Vagina (tissue), 2 donors: ENCODE measurements around the gene DMD. TPM values are rescaled to one million over a fixed set of nuclear protein-coding genes. Genes with fewer than 3 reads are reported as not detected.

Source experiments
- DNase-seq, 2 donors: peaks; one replicate each; pipeline ENCODE4 v3.0.0-alpha.2; 2017; ENCODE audit errors: extremely low spot score in 2 of 2
- H3K27ac ChIP-seq: fragments of 200-600 bp; sonication (generic); one replicate; pipeline ENCODE4 v1.5.1; 2019
- H3K27me3 ChIP-seq: fragments of 200-600 bp; sonication (generic); one replicate; pipeline ENCODE4 v1.5.1; 2019
- H3K36me3 ChIP-seq, 2 donors: fragments of 200-600 bp; sonication (generic); one replicate each; pipeline ENCODE4 v1.5.1; 2017 to 2019
- H3K4me1 ChIP-seq: fragments of 200-600 bp; sonication (generic); one replicate; pipeline ENCODE4 v1.5.1; 2019
- H3K4me3 ChIP-seq, 2 donors: fragments of 200-600 bp; sonication (generic); 1 replicate in 1 of 2; 2 replicates in 1 of 2; pipeline ENCODE4 v1.5.1; 2016 to 2019
- H3K9me3 ChIP-seq: fragments of 200-600 bp; sonication (generic); one replicate; pipeline ENCODE4 v1.5.1; 2019
- POLR2A ChIP-seq, 2 donors: fragments of 450-650 bp; IDR thresholded peaks; one replicate each; pipeline ENCODE4 v1.6.1; 2017; ENCODE audit warnings: antibody characterized with exemption in 2 of 2, mild to moderate bottlenecking in 2 of 2, moderate library complexity in 2 of 2
- POLR2AphosphoS5 ChIP-seq, 2 donors: sonication (generic); formaldehyde crosslinking; IDR thresholded peaks; one replicate each; pipeline ENCODE4 v1.9.0; 2017; ENCODE audit warnings: antibody characterized with exemption in 2 of 2, mild to moderate bottlenecking in 2 of 2, low read depth in 1 of 2; ENCODE audit not compliant: insufficient read depth in 1 of 2
- intact Hi-C: fragments of 100-400 bp; cut with DNase I; formaldehyde crosslinking; loops from one replicate; pipeline ENCODE4 v1.15.1; 2023
- total RNA-seq: library from RNA; depleted of rRNA; stranded (reverse); fragments of >200 nt; gene quantifications from one replicate; pipeline ENCODE4 v1.2.3, GENCODE V29; 2016
- TF ChIP-seq, protein P1 (sequence below), 3 experiments: fragments of 450-650 bp in 2 of 3; fragments of 200-600 bp in 1 of 3; sonication (generic) in 1 of 3; IDR thresholded peaks; one replicate each; pipeline ENCODE4 v1.5.1; 2017 to 2019; ENCODE audit warnings: antibody characterized with exemption in 3 of 3, mild to moderate bottlenecking in 2 of 3, moderate library complexity in 2 of 3

The DMD gene
- total RNA-seq, 1 donor from 2014 or later = 25.8 TPM

- Histone ChIP-seq H3K4me1 (no peaks in the 10 kb centered on the region), H3K27ac (no peak overlapping the region), H3K36me3 (no peaks in the 10 kb centered on the region), H3K9me3 (no peaks in the 10 kb centered on the region), H3K4me3 (no peak overlapping the region), H3K27me3 (no peaks in the 10 kb centered on the region)
- TF ChIP-seq POLR2A (IDR thresholded peaks at IDR 0.05) (no peak), POLR2AphosphoS5 (IDR thresholded peaks at IDR 0.05; ENCODE audit: insufficient read depth in 1 of 2, low read depth in 1 of 2) (no peak)
- TF ChIP-seq, protein P1, sequence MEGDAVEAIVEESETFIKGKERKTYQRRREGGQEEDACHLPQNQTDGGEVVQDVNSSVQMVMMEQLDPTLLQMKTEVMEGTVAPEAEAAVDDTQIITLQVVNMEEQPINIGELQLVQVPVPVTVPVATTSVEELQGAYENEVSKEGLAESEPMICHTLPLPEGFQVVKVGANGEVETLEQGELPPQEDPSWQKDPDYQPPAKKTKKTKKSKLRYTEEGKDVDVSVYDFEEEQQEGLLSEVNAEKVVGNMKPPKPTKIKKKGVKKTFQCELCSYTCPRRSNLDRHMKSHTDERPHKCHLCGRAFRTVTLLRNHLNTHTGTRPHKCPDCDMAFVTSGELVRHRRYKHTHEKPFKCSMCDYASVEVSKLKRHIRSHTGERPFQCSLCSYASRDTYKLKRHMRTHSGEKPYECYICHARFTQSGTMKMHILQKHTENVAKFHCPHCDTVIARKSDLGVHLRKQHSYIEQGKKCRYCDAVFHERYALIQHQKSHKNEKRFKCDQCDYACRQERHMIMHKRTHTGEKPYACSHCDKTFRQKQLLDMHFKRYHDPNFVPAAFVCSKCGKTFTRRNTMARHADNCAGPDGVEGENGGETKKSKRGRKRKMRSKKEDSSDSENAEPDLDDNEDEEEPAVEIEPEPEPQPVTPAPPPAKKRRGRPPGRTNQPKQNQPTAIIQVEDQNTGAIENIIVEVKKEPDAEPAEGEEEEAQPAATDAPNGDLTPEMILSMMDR (IDR thresholded peaks at IDR 0.05) = no peak
- intact Hi-C loops = no loop called here
- no peak for DNase-seq
Observed at GRCh38 chrX:31580726-31581125, 1630.6 kb downstream of the DMD start.

- no peaks in the 10 kb centered on the region for H3K36me3 ChIP-seq
- no peaks in the 10 kb centered on the region for H3K9me3 ChIP-seq
- H3K4me3 ChIP-seq = no peak overlapping the region
- H3K27ac ChIP-seq = no peak overlapping the region
- no peaks in the 10 kb centered on the region for H3K4me1 ChIP-seq
- no peaks in the 10 kb centered on the region for H3K27me3 ChIP-seq
- TF ChIP-seq, protein P1 (IDR thresholded peaks at IDR 0.05) = no peak
- TF ChIP-seq POLR2AphosphoS5 (IDR thresholded peaks at IDR 0.05; ENCODE audit: insufficient read depth in 1 of 2, low read depth in 1 of 2) (no peak), POLR2A (IDR thresholded peaks at IDR 0.05) (no peak)
- no peak for DNase-seq
- intact Hi-C loops = no loop called here
Observed at GRCh38 chrX:31580227-31580626, 1631.1 kb downstream of the DMD start.

- H3K4me3 ChIP-seq = no peak overlapping the region
- no peaks in the 10 kb centered on the region for H3K36me3 ChIP-seq
- TF ChIP-seq, protein P1 (IDR thresholded peaks at IDR 0.05) = no peak
- no peak for TF ChIP-seq POLR2AphosphoS5 (IDR thresholded peaks at IDR 0.05; ENCODE audit: insufficient read depth in 1 of 2, low read depth in 1 of 2)
- TF ChIP-seq POLR2A (IDR thresholded peaks at IDR 0.05) = no peak
- no peaks in the 10 kb centered on the region for H3K4me1 ChIP-seq
- DNase-seq = no peak
- intact Hi-C loops = no loop called here
- no peaks in the 10 kb centered on the region for H3K9me3 ChIP-seq
- H3K27ac ChIP-seq = no peak overlapping the region
- no peaks in the 10 kb centered on the region for H3K27me3 ChIP-seq
Observed at GRCh38 chrX:31572360-31572759, 1639.0 kb downstream of the DMD start.

DNA sequence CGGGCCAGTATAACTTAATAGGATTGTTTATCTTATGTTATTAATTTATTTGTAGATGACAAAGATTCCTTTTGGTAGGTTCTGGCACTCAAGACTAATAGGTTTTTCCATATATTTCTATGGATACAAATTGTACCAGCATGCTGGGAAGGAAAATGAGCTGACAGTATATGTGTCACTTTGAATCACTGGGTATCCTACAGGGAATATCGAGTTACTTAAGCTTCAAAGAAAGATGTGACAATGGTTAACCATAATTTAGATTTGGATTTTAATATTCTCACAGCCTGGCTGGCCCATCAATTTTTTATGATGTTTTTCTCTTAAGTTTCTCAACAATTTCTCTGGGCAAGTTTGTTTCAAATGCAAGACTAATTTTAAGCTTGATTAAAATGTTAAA, 1640.7 kb downstream of the DMD start:
- TF ChIP-seq POLR2A (IDR thresholded peaks at IDR 0.05) = no peak
- no peak for TF ChIP-seq POLR2AphosphoS5 (IDR thresholded peaks at IDR 0.05; ENCODE audit: insufficient read depth in 1 of 2, low read depth in 1 of 2)
- TF ChIP-seq, protein P1 (IDR thresholded peaks at IDR 0.05) = no peak
- intact Hi-C loops = no loop called here
- Histone ChIP-seq H3K27me3 (no peaks in the 10 kb centered on the region), H3K27ac (no peak overlapping the region), H3K4me1 (no peaks in the 10 kb centered on the region), H3K4me3 (no peak overlapping the region), H3K36me3 (no peaks in the 10 kb centered on the region), H3K9me3 (no peaks in the 10 kb centered on the region)
- DNase-seq = no peak

- H3K4me1 ChIP-seq = no peaks in the 10 kb centered on the region
- intact Hi-C loops = no loop called here
Observed at GRCh38 chrX:31563792-31564191, 1647.6 kb downstream of the DMD start.

More at GRCh38 chrX:31563792-31564191, 1647.6 kb downstream of the DMD start:
- Histone ChIP-seq H3K36me3 (no peaks in the 10 kb centered on the region), H3K9me3 (no peaks in the 10 kb centered on the region), H3K27me3 (no peaks in the 10 kb centered on the region), H3K4me3 (no peak overlapping the region), H3K27ac (no peak overlapping the region)
- TF ChIP-seq, protein P1 (IDR thresholded peaks at IDR 0.05) = no peak
- TF ChIP-seq POLR2A (IDR thresholded peaks at IDR 0.05) = no peak
- DNase-seq = no peak
